BE2C (cell line): Measurements from ENCODE around the gene UBAP2.

Experiments used
- DNase-seq: peaks from one replicate; pipeline ENCODE4 v3.0.0-alpha.2; 2020
- H3K27me3 ChIP-seq: fragments of 250-450 bp; sonication (Bioruptor Pico); 2 replicates; pipeline ENCODE4 v1.5.1; 2020; ENCODE audit warnings: mild to moderate bottlenecking
- H3K36me3 ChIP-seq: fragments of 250-450 bp; sonication (Bioruptor Pico); 2 replicates; pipeline ENCODE4 v1.5.1; 2020; ENCODE audit warnings: mild to moderate bottlenecking
- H3K4me1 ChIP-seq: fragments of 250-450 bp; sonication (Bioruptor Pico); 2 replicates; pipeline ENCODE4 v1.5.1; 2020
- H3K4me3 ChIP-seq: 2 replicates; pipeline ENCODE4 v1.5.1; 2011; ENCODE audit warnings: low read depth, low read length
- H3K9me3 ChIP-seq: fragments of 250-450 bp; sonication (Bioruptor Pico); 2 replicates; pipeline ENCODE4 v1.5.1; 2020
- TF ChIP-seq, protein P1 (sequence below): IDR thresholded peaks from 2 replicates; pipeline ENCODE4 v1.5.1; 2012; ENCODE audit warnings: mild to moderate bottlenecking, low read depth, low read length

Gene UBAP2

DNA sequence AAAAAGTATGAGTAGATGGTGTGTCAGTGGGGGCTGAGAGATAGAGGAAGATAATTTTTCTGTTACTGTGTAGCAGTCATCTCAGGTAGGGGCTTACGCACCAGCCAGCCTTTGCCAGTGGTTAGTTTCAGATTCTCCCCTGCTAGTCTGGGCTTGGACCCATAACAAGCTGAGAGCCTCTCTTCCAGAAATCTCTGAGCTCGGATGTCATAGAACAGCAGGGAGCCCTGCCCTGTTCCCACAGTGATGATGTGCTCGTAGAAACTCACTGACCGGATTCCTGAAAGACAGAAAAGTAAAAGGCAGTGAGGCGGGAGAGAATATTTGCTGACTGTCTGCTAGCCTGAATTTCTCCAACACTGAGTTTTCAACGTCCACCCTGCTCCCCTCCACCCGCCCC is 40.6 kb upstream of the UBAP2 start:
- H3K9me3 ChIP-seq = no peaks in the 10 kb centered on the region
- DNase-seq = no peak
- H3K4me1 ChIP-seq = no peaks in the 10 kb centered on the region
- H3K4me3 ChIP-seq = no peak overlapping the region
- no peaks in the 10 kb centered on the region for H3K27me3 ChIP-seq
- TF ChIP-seq, protein P1, sequence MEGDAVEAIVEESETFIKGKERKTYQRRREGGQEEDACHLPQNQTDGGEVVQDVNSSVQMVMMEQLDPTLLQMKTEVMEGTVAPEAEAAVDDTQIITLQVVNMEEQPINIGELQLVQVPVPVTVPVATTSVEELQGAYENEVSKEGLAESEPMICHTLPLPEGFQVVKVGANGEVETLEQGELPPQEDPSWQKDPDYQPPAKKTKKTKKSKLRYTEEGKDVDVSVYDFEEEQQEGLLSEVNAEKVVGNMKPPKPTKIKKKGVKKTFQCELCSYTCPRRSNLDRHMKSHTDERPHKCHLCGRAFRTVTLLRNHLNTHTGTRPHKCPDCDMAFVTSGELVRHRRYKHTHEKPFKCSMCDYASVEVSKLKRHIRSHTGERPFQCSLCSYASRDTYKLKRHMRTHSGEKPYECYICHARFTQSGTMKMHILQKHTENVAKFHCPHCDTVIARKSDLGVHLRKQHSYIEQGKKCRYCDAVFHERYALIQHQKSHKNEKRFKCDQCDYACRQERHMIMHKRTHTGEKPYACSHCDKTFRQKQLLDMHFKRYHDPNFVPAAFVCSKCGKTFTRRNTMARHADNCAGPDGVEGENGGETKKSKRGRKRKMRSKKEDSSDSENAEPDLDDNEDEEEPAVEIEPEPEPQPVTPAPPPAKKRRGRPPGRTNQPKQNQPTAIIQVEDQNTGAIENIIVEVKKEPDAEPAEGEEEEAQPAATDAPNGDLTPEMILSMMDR = no peak
- H3K36me3 ChIP-seq = peaks cover 54% of the 10 kb centered on the region

DNA sequence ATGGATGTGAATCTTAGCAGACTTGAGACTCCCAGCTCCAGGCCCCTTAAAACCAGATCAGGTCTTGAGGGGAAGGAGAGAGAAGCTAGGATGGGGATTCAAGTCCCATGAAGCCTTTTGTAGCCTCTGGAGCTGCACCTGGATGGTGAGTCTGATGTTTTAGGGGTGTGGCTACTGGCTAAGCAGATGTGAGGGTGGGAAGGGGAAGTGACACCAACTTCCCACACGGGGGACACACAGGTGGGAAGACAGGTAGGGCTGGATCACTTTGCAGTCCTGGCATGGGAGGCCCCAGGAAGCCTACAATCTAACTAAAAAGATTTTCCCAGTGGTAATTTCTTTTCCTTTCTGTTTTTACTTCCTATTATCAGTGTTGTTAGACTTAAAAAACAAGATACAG is 38.7 kb upstream of the UBAP2 start:
- TF ChIP-seq, protein P1 = no peak
- DNase-seq = no peak
- no peak overlapping the region for H3K4me3 ChIP-seq
- H3K9me3 ChIP-seq = no peaks in the 10 kb centered on the region
- H3K36me3 ChIP-seq = peaks cover 40% of the 10 kb centered on the region
- H3K27me3 ChIP-seq = no peaks in the 10 kb centered on the region
- H3K4me1 ChIP-seq = no peaks in the 10 kb centered on the region

DNA sequence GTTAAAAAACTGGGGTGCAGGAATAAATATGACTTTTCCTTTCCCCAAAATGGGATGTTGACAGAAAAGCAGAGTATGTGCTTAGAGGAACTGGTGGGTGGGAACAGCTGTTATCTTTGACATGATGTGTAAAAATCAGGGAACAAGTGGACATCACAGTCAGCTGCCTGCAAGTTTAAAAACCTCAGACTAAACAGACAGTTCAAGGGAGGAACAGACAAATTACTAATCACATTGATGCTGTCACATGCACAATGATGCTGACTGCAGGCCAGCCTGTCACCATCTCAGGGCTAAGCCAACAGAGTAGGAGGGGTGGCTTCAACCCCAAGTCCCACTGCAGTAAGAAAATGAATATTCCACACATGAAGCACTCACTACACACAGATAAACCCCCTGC is 38.2 kb upstream of the UBAP2 start:
- Histone ChIP-seq H3K27me3 (no peaks in the 10 kb centered on the region), H3K4me1 (no peaks in the 10 kb centered on the region), H3K36me3 (peaks cover 35% of the 10 kb centered on the region), H3K4me3 (no peak overlapping the region), H3K9me3 (no peaks in the 10 kb centered on the region)
- TF ChIP-seq, protein P1 = no peak
- no peak for DNase-seq

DNA sequence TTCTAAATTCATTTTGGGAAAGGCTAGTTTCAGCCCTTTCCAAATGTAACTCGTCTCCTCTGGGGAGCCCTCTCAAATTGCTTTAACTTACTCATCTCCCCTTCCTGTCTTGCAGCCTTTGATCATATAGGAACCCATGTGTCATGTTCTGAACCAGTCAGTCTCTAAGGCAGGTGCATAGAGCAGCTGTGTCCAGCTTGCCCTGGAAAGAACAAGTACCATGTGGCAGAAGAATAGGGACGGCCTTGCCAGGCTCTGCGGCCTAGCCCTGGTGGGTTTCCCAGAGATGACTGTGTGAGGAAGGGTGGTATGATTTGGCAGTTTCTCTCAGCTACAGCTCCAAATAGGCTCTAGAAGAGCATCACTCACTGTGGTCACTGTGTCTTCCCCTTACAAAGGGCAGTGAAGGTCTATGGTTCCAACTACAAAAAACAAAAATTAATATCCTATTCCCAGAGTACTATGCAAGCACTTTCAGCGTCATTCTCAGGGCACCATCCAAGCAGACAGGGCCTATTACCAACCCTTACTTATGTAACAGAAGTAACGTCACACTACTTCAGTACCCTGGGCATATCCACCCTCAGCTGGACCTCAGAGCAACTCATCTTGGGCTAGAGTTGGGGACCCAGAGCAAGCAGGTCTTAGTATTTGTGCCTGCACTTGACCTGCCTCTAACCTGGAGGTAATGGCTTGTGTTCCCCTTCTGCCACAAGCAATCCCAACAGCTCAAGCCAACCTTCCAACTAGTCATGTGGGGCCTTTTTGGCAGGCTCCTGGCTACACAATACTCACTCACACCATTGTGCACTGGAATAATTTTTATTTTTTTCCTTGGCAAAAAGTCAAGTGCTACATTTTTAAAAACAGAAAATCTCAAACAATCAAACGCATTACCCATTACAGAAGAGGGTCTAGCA is 37.2 kb upstream of the UBAP2 start:
- H3K27me3 ChIP-seq = no peaks in the 10 kb centered on the region
- TF ChIP-seq, protein P1 = no peak
- H3K4me3 ChIP-seq = no peak overlapping the region
- H3K9me3 ChIP-seq = no peaks in the 10 kb centered on the region
- H3K36me3 ChIP-seq = peaks cover 27% of the 10 kb centered on the region
- H3K4me1 ChIP-seq = no peaks in the 10 kb centered on the region
- no peak for DNase-seq

DNA sequence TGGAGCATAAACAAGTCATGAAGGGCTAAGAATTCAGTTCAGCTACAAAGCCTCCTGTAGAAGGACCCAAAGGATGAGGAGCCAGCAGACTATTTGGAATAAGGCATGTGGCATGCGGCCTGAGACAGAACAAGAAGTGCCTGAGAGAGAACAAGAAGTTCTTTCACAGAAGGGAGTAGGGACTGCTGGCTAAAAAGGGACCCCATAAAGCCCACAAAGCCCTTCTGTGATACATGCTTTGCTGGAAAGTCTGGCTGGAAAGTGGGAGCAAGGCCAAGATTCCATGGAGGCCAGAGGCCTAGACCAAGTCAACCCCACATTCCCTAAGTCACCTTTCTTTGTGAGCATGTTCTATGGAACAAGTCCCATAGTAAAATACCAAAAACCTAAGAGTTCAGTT is 35.9 kb upstream of the UBAP2 start:
- DNase-seq = no peak
- H3K27me3 ChIP-seq = no peaks in the 10 kb centered on the region
- no peaks in the 10 kb centered on the region for H3K4me1 ChIP-seq
- peaks cover 23% of the 10 kb centered on the region for H3K36me3 ChIP-seq
- H3K4me3 ChIP-seq = no peak overlapping the region
- H3K9me3 ChIP-seq = no peaks in the 10 kb centered on the region
- TF ChIP-seq, protein P1 = no peak

DNA sequence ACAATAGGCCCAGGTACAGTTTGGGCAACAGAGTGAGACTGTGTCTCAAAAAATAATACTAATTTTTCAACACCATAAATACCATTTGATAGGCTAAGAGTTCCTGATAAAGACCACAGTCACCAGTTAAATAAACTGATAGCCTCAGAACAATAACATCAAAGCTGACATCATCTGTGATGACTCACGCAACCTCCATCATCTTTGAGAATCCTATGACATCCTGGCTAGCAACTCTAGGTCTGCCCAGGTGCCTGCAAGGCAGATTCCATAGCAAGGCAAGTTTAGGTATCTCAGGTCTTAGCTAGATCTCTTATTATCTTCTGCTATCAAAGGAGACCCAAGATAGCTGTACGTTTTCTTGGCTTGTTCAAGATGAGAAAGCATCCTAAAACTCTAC is 30.5 kb upstream of the UBAP2 start:
- H3K4me3 ChIP-seq = no peak overlapping the region
- H3K9me3 ChIP-seq = no peaks in the 10 kb centered on the region
- H3K4me1 ChIP-seq = no peaks in the 10 kb centered on the region
- TF ChIP-seq, protein P1 = no peak
- no peaks in the 10 kb centered on the region for H3K27me3 ChIP-seq
- DNase-seq = no peak
- H3K36me3 ChIP-seq = no peaks in the 10 kb centered on the region
